Hair follicle dermal papilla cell (primary cell): Measurements from ENCODE around the gene ACVR1C. TPM values are rescaled to one million over a fixed set of nuclear protein-coding genes. Genes with fewer than 3 reads are reported as not detected.

ENCODE experiments used
- total RNA-seq: library from RNA; depleted of rRNA; stranded (reverse); fragments of >200 nt; gene quantifications from 2 replicates; pipeline ENCODE4 v1.2.3, GENCODE V29; 2012

The ACVR1C gene
- total RNA-seq = 6.2 and 7.8 TPM in 2 replicates

DNA sequence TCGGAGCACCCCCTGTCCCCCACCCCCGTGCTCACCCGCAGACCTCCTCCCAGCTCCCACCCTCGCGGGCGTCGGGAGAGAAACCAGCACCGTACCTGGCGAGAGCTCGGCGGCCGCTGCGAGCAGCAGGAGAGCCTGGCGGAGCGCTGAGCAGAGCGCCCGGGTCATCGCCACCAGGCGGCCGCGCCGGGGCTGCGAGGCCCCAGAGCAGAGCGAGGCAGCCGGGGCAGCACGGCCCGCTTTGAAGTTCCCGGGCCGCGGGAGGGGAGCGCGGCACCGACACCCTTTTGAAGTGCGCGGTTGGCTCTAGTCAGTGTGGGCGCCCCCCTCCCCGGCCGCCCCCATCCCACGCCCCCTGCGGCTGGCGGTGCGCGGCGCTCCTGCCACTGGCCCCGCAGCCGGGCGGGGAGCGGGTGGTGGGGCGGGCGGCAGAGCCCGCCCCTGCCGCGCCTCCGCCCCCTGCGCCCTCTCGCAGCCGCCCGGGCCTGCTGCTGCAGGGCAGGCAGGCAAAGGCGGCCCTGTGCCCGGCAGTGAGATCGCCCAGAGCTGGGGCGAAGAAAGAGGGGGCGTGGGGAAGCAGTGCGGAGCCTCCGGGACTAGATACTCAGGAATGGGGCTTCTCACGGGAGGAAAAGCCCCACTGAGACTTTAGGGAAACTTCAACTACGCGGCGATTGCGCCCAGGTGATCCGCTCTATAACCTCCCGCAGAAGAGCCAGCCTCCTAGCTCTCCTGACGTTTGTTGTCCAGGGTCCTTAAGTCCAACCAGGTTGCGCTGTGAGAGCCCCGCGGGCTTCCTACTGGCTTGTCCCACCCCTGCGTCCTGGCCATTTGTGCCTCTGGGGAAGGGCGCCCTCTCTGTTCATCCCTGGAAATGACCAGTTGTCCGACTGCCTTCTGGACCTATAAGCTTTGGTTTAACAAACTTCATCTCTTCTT, at the start of gene ACVR1C:
ACVR1C (minus strand) TSS at position 388 of the 939 bp plus-strand sequence; CDS start at position 168, 220 bp downstream.

Other genes starting within 250 kb of the ACVR1C start
- gene CYTIP, start 184.8 kb downstream of the ACVR1C start, total RNA-seq = not detected in 2 replicates
- gene ACVR1, start 247.5 kb upstream of the ACVR1C start, total RNA-seq = 55.6 and 59.9 TPM in 2 replicates